ENCODE results near the gene BSND. TPM values are rescaled to one million over a fixed set of nuclear protein-coding genes. Genes with fewer than 3 reads are reported as not detected.

Gene BSND
- polyA plus RNA-seq, 1 of the 3 experiments (the other 2 are of a cell fraction) = not detected

DNA sequence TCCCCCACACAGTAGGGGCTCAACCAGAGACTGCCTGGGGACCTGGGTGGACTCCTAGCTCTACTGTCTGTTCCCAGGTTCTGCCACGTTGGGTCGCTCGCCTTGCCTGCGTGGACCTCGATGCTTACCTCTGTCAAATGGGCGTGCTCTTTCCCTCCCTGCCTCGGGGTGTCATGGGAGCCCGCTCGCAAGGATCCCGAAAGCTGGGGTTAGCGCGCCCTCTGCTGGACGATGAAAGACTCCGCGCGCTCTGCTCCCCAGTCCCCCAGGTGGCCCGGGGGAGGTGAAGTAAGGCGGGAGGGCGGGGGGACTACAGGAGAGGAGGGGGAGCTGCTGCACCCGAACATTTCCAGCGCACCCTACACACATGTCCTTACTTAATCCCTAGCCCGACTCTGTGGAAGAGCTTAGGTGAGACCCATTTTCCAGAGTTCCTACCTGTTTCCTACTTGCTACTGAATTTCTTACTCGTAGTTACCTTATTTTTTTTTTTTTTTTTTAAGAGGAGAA, 2.3 kb upstream of the BSND start:
- POLR2A ChIA-PET = interaction anchor here (0.7 to 1.1 kb wide), 3 partner anchors 9 to 51 kb away, joined by 3 read pairs; no protein-coding TSS in a partner anchor
- H3K27me3 ChIP-seq (ENCODE audit: insufficient read depth) = no peaks in the 10 kb centered on the region; the same call in 1 of the 2 replicates
- 0% methylated on average over 12 of the region's 23 CpGs for WGBS (ENCODE audit: low lambda C conversion rate)

More for the DNA sequence above, 2.3 kb upstream of the BSND start:
- no peaks in the 10 kb centered on the region for H4K20me1 ChIP-seq (ENCODE audit: insufficient read depth)
- no peaks in the 10 kb centered on the region for H3K9me2 ChIP-seq
- CTCF ChIA-PET = interaction anchor here (0.7 to 10.9 kb wide), 29 partner anchors 10 to 280 kb away, joined by 3 to 302 read pairs (median 7); partner anchors contain the start of gene TMEM61
- no peaks in the 10 kb centered on the region for H3K79me2 ChIP-seq (ENCODE audit: insufficient read depth)
- peak; percentile 96 for DNase-seq
- H3K9me3 ChIP-seq = no peaks in the 10 kb centered on the region
- no peak overlapping the region for H3K9ac ChIP-seq
- peak overlapping the region in 1 of 2 experiments; percentile 49; a peak in 1 of 4 replicates for H3K4me3 ChIP-seq (ENCODE audit: low read depth in 2 of 2, low read length in 1 of 2)
- no peaks in the 10 kb centered on the region for H3F3A ChIP-seq (replicated peaks; ENCODE audit: insufficient read depth)
- no peaks in the 10 kb centered on the region for H3K36me3 ChIP-seq (replicated peaks in 1 of 2; ENCODE audit: control insufficient read depth in 1 of 2, insufficient read depth in 2 of 2, low read length in 1 of 2)
- no peak overlapping the region for H2AFZ ChIP-seq (ENCODE audit: low read depth)
- H3K27ac ChIP-seq (ENCODE audit: low read depth in 2 of 2, low read length in 1 of 2) = no peak overlapping the region
- TF ChIP-seq EZH2phosphoT487 (IDR thresholded peaks at IDR 0.05; ENCODE audit: borderline replicate concordance, low read depth) (no peak), TEAD4 (IDR thresholded peaks at IDR 0.05; ENCODE audit: borderline replicate concordance, insufficient read depth) (no peak), GABPA (IDR thresholded peaks at IDR 0.05; ENCODE audit: low read depth) (no peak), NRF1 (IDR thresholded peaks at IDR 0.05; ENCODE audit: low read depth, low read length) (no peak), REST (IDR thresholded peaks at IDR 0.05; ENCODE audit: low read depth, low read length) (no peak), RCOR1 (IDR thresholded peaks at IDR 0.05; ENCODE audit: low read length) (peak; percentile 60; the same call in 1 of the 2 replicates), TCF12 (IDR thresholded peaks at IDR 0.05) (no peak), MAX (IDR thresholded peaks at IDR 0.05; ENCODE audit: low read depth) (0 out of 2 replicates have a peak, but pooled peaks have one; percentile 56), FOXJ3 (CRISPR knock-in tag; IDR thresholded peaks at IDR 0.05) (no peak), TAF1 (IDR thresholded peaks at IDR 0.05; ENCODE audit: borderline replicate concordance, low read depth, low read length) (no peak), CTCF (IDR thresholded peaks at IDR 0.05) (peak; percentile 87), MEF2A (IDR thresholded peaks at IDR 0.05; ENCODE audit: borderline replicate concordance, low read depth) (no peak), SMC3 (IDR thresholded peaks at IDR 0.05; ENCODE audit: low read depth, low read length) (peak; percentile 88), RAD21 (IDR thresholded peaks at IDR 0.05; ENCODE audit: low read length) (peak; percentile 86), YY1 (IDR thresholded peaks at IDR 0.05; ENCODE audit: low read depth) (no peak), RXRA (IDR thresholded peaks at IDR 0.05; ENCODE audit: borderline replicate concordance, low read depth) (no peak), USF2 (IDR thresholded peaks at IDR 0.05; ENCODE audit: borderline replicate concordance, low read depth, low read length) (no peak), RFX5 (IDR thresholded peaks at IDR 0.05; ENCODE audit: low read length) (no peak)
- TF ChIP-seq, protein P1, sequence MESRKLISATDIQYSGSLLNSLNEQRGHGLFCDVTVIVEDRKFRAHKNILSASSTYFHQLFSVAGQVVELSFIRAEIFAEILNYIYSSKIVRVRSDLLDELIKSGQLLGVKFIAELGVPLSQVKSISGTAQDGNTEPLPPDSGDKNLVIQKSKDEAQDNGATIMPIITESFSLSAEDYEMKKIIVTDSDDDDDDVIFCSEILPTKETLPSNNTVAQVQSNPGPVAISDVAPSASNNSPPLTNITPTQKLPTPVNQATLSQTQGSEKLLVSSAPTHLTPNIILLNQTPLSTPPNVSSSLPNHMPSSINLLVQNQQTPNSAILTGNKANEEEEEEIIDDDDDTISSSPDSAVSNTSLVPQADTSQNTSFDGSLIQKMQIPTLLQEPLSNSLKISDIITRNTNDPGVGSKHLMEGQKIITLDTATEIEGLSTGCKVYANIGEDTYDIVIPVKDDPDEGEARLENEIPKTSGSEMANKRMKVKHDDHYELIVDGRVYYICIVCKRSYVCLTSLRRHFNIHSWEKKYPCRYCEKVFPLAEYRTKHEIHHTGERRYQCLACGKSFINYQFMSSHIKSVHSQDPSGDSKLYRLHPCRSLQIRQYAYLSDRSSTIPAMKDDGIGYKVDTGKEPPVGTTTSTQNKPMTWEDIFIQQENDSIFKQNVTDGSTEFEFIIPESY (IDR thresholded peaks at IDR 0.05; ENCODE audit: borderline replicate concordance, low read depth) = no peak
- TF ChIP-seq, protein P2, sequence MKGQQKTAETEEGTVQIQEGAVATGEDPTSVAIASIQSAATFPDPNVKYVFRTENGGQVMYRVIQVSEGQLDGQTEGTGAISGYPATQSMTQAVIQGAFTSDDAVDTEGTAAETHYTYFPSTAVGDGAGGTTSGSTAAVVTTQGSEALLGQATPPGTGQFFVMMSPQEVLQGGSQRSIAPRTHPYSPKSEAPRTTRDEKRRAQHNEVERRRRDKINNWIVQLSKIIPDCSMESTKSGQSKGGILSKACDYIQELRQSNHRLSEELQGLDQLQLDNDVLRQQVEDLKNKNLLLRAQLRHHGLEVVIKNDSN (IDR thresholded peaks at IDR 0.05; ENCODE audit: borderline replicate concordance, low read depth) = no peak
- TF ChIP-seq, protein P3, sequence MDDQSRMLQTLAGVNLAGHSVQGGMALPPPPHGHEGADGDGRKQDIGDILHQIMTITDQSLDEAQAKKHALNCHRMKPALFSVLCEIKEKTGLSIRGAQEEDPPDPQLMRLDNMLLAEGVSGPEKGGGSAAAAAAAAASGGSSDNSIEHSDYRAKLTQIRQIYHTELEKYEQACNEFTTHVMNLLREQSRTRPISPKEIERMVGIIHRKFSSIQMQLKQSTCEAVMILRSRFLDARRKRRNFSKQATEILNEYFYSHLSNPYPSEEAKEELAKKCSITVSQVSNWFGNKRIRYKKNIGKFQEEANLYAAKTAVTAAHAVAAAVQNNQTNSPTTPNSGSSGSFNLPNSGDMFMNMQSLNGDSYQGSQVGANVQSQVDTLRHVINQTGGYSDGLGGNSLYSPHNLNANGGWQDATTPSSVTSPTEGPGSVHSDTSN (IDR thresholded peaks at IDR 0.05) = no peak
- no peak overlapping the region for H3K4me2 ChIP-seq
- H3K4me1 ChIP-seq (ENCODE audit: control insufficient read depth in 1 of 2, insufficient read depth in 2 of 2, low read depth in 1 of 2, low read length in 1 of 2) = peaks cover 0 to 3% of the 10 kb centered on the region in 2 experiments; a peak in 1 of 4 replicates
